ENCODE data around the gene OPCML.

DNA sequence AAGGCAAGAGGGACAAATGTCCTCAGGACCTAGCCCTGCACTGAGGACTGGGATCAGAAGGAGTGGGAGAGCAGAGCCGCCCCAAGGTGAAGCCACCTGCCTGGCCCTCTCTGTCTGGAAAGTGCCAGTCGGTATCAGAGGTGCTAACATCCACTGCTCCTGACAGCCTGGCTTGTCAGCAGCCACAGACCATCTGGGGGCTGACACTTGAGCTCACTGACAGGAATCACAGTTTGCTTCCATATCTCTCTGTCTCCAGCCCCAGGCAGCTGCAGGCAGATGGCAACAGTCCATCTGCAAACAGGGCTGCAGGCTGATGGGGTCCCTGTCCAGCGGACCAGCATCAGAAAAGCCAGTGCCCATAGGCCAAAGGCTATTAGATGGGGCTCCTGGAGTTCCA is 5.5 kb downstream of the OPCML start:
- TF ChIP-seq, protein P1, sequence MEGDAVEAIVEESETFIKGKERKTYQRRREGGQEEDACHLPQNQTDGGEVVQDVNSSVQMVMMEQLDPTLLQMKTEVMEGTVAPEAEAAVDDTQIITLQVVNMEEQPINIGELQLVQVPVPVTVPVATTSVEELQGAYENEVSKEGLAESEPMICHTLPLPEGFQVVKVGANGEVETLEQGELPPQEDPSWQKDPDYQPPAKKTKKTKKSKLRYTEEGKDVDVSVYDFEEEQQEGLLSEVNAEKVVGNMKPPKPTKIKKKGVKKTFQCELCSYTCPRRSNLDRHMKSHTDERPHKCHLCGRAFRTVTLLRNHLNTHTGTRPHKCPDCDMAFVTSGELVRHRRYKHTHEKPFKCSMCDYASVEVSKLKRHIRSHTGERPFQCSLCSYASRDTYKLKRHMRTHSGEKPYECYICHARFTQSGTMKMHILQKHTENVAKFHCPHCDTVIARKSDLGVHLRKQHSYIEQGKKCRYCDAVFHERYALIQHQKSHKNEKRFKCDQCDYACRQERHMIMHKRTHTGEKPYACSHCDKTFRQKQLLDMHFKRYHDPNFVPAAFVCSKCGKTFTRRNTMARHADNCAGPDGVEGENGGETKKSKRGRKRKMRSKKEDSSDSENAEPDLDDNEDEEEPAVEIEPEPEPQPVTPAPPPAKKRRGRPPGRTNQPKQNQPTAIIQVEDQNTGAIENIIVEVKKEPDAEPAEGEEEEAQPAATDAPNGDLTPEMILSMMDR (IDR thresholded peaks at IDR 0.05) = no peak
- no peak for TF ChIP-seq ZFX (IDR thresholded peaks at IDR 0.05; ENCODE audit: borderline replicate concordance)
